H1 (cell line): ENCODE results near the gene RESP18. TPM values are rescaled to one million over a fixed set of nuclear protein-coding genes. Genes with fewer than 3 reads are reported as not detected.

ENCODE experiments used
- CTCF ChIA-PET: fragments of 300-600 bp; sonication (Branson Sonifier 250); formaldehyde crosslinking; loops from one replicate; lab custom pipeline; 2021; ENCODE audit not compliant: partially characterized antibody; lab: Charles Lee
- POLR2A ChIA-PET: fragments of 300-600 bp; sonication (Branson Sonifier 250); formaldehyde crosslinking; loops from one replicate; lab custom pipeline; 2021; ENCODE audit warnings: inconsistent platforms; ENCODE audit not compliant: partially characterized antibody; lab: Charles Lee
- DNase-seq, 2 experiments: peaks; one replicate each; pipeline versions ENCODE4 v3.0.0 to v3.0.0-alpha.2; 2010 to 2022; ENCODE audit warnings: low spot score in 2 of 2, low read depth in 1 of 2, mixed read lengths in 1 of 2
- FAIRE-seq: peaks from 2 replicates; lab custom pipeline; 2011; peaks lifted over from hg19 to GRCh38; lab: Jason Lieb, UNC
- H2AFZ ChIP-seq: 2 replicates; pipeline ENCODE4 v1.8.1; 2012; ENCODE audit warnings: low read length, inconsistent platforms
- H2AK5ac ChIP-seq: 2 replicates; pipeline ENCODE4 v1.6.1; 2013; ENCODE audit warnings: low read depth, low read length
- H2BK120ac ChIP-seq: replicated peaks from 2 replicates; pipeline ENCODE3; 2013; ENCODE audit warnings: low read depth, low read length, inconsistent platforms
- H2BK12ac ChIP-seq: 2 replicates; pipeline ENCODE4 v1.6.1; 2013; ENCODE audit warnings: low read depth, low read length
- H2BK15ac ChIP-seq: 2 replicates; pipeline ENCODE4 v1.6.1; 2013; ENCODE audit warnings: low read length
- H2BK20ac ChIP-seq: 2 replicates; pipeline ENCODE4 v1.6.1; 2013; ENCODE audit warnings: low read length
- H2BK5ac ChIP-seq: 2 replicates; pipeline ENCODE4 v1.6.1; 2013; ENCODE audit warnings: low read depth, low read length
- H3K14ac ChIP-seq: 2 replicates; pipeline ENCODE4 v1.6.1; 2013; ENCODE audit warnings: inconsistent platforms; ENCODE audit not compliant: insufficient read length
- H3K18ac ChIP-seq: 2 replicates; pipeline ENCODE4 v1.6.1; 2013; ENCODE audit warnings: low read length; ENCODE audit errors: extremely low read depth
- H3K23ac ChIP-seq: 2 replicates; pipeline ENCODE4 v1.6.1; 2013; ENCODE audit warnings: inconsistent platforms; ENCODE audit not compliant: insufficient read length
- H3K23me2 ChIP-seq: 2 replicates; pipeline ENCODE4 v1.6.1; 2013; ENCODE audit warnings: low read depth, low read length
- H3K27ac ChIP-seq: 2 replicates; pipeline ENCODE4 v1.6.1; 2011; ENCODE audit warnings: low read depth, low read length, inconsistent platforms
- H3K27me3 ChIP-seq, 4 experiments: replicated peaks in 1 of 4; 1 replicate in 1 of 4; 2 replicates in 3 of 4; pipeline versions ENCODE4 v1.6.1 to v1.8.1; 2011 to 2013; ENCODE audit warnings: low read length in 3 of 4, mild to moderate bottlenecking in 3 of 4, inconsistent platforms in 2 of 4, mixed read lengths in 2 of 4, moderate library complexity in 1 of 4; ENCODE audit not compliant: control insufficient read depth in 3 of 4, insufficient read depth in 3 of 4; ENCODE audit errors: extremely low read depth in 1 of 4
- H3K36me3 ChIP-seq, 4 experiments: 2 replicates each; pipeline versions ENCODE4 v1.6.1 to v1.8.1; 2011 to 2013; ENCODE audit warnings: mild to moderate bottlenecking in 4 of 4, low read length in 3 of 4, moderate library complexity in 2 of 4, control low read depth in 1 of 4, inconsistent platforms in 1 of 4; ENCODE audit not compliant: insufficient read depth in 4 of 4, control insufficient read depth in 2 of 4
- H3K4ac ChIP-seq: replicated peaks from 2 replicates; pipeline ENCODE3; 2013; ENCODE audit warnings: low read length, low read depth, mixed read lengths, inconsistent platforms; ENCODE audit not compliant: insufficient read length
- H3K4me1 ChIP-seq, 4 experiments: replicated peaks in 1 of 4; 1 replicate in 1 of 4; 2 replicates in 3 of 4; pipeline versions ENCODE4 v1.6.1 to v1.8.1; 2011 to 2013; ENCODE audit warnings: low read length in 3 of 4, inconsistent platforms in 2 of 4, mixed read lengths in 1 of 4; ENCODE audit not compliant: insufficient read depth in 4 of 4, control insufficient read depth in 3 of 4
- H3K4me2 ChIP-seq, 2 experiments: 2 replicates each; pipeline versions ENCODE4 v1.6.1 to v1.8.1; 2011 to 2013; ENCODE audit warnings: low read depth in 2 of 2, low read length in 2 of 2, control low read depth in 1 of 2, inconsistent platforms in 1 of 2, mild to moderate bottlenecking in 1 of 2; ENCODE audit not compliant: insufficient read depth in 1 of 2
- H3K4me3 ChIP-seq, 4 experiments: fragments of 200-600, 300-600 bp in 1 of 4; sonication (generic), shearing (Covaris generic), sonication (Bioruptor Twin) in 1 of 4; 2 replicates each; pipeline versions ENCODE4 v1.5.1 to v1.8.1; 2011 to 2016; ENCODE audit warnings: low read length in 4 of 4, low read depth in 3 of 4, control low read depth in 2 of 4, inconsistent platforms in 2 of 4, mild to moderate bottlenecking in 2 of 4, mixed read lengths in 1 of 4, moderate library complexity in 1 of 4; ENCODE audit not compliant: insufficient read depth in 2 of 4; ENCODE audit errors: extremely low read depth in 1 of 4
- H3K56ac ChIP-seq: replicated peaks from 2 replicates; pipeline ENCODE3; 2013; ENCODE audit warnings: low read depth, mild to moderate bottlenecking, mixed read lengths, low read length, inconsistent platforms; ENCODE audit not compliant: insufficient read length
- H3K79me1 ChIP-seq: 2 replicates; pipeline ENCODE4 v1.6.1; 2013; ENCODE audit warnings: low read depth, low read length, control low read depth
- H3K79me2 ChIP-seq, 2 experiments: 2 replicates each; pipeline versions ENCODE4 v1.6.1 to v1.8.1; 2012 to 2013; ENCODE audit warnings: low read length in 2 of 2, mild to moderate bottlenecking in 2 of 2, inconsistent platforms in 1 of 2; ENCODE audit not compliant: insufficient read depth in 2 of 2, control insufficient read depth in 1 of 2
- H3K9ac ChIP-seq, 4 experiments: replicated peaks in 1 of 4; 1 replicate in 1 of 4; 2 replicates in 3 of 4; pipeline versions ENCODE4 v1.6.1 to v1.8.1; 2011 to 2013; ENCODE audit warnings: low read depth in 3 of 4, low read length in 3 of 4, control low read depth in 2 of 4, mild to moderate bottlenecking in 2 of 4, moderate library complexity in 2 of 4, inconsistent platforms in 1 of 4; ENCODE audit errors: extremely low read depth in 1 of 4
- H3K9me3 ChIP-seq, 2 experiments: 2 replicates each; pipeline versions ENCODE4 v1.6.1 to v1.8.1; 2012 to 2013; ENCODE audit warnings: mild to moderate bottlenecking in 2 of 2, moderate library complexity in 2 of 2, control low read depth in 1 of 2, inconsistent platforms in 1 of 2, low read depth in 1 of 2, low read length in 1 of 2, mixed read lengths in 1 of 2; ENCODE audit not compliant: insufficient read depth in 2 of 2
- H4K20me1 ChIP-seq, 2 experiments: replicated peaks in 1 of 2; 2 replicates each; pipeline versions ENCODE3 to v1.8.1; 2011 to 2013; ENCODE audit warnings: inconsistent platforms in 2 of 2, low read length in 2 of 2, mild to moderate bottlenecking in 1 of 2; ENCODE audit not compliant: insufficient read depth in 2 of 2, control insufficient read depth in 1 of 2
- H4K5ac ChIP-seq: 2 replicates; pipeline ENCODE4 v1.6.1; 2013; ENCODE audit warnings: low read length, low read depth, mixed read lengths, inconsistent platforms; ENCODE audit not compliant: insufficient read length
- H4K8ac ChIP-seq: 2 replicates; pipeline ENCODE4 v1.8.0; 2013; ENCODE audit warnings: mild to moderate bottlenecking, moderate library complexity, low read length, inconsistent platforms; ENCODE audit not compliant: insufficient read depth; ENCODE audit errors: extremely low read depth
- H4K91ac ChIP-seq: replicated peaks from 2 replicates; pipeline ENCODE3; 2013; ENCODE audit warnings: low read length, mixed read lengths, inconsistent platforms; ENCODE audit not compliant: insufficient read length
- CBX8 ChIP-seq: fragments of 300-800, 300-1000 bp; sonication (generic); IDR thresholded peaks from 2 replicates; pipeline ENCODE4 v1.7.1; 2016; ENCODE audit warnings: low read depth, low read length, borderline replicate concordance
- CHD1 ChIP-seq: IDR thresholded peaks from 2 replicates; pipeline ENCODE4 v1.6.1; 2012; ENCODE audit warnings: low read depth, low read length, improper control_type of control experiment
- CTBP2 ChIP-seq: IDR thresholded peaks from 2 replicates; pipeline ENCODE4 v1.7.0; 2011; ENCODE audit warnings: borderline replicate concordance, mild to moderate bottlenecking, moderate library complexity, mixed read lengths, low read length; ENCODE audit not compliant: insufficient read depth, insufficient read length
- EGR1 ChIP-seq: IDR thresholded peaks from 2 replicates; pipeline ENCODE4 v1.6.1; 2011; ENCODE audit warnings: low read depth, low read length, borderline replicate concordance
- HDAC6 ChIP-seq: IDR thresholded peaks from one replicate; pipeline ENCODE4 v1.7.1; 2012; ENCODE audit warnings: low read depth, mild to moderate bottlenecking, inconsistent platforms, low read length, moderate library complexity
- POLR2A ChIP-seq, 2 experiments: IDR thresholded peaks; 1 replicate in 1 of 2; 2 replicates in 1 of 2; pipeline ENCODE4 v1.6.1; 2011; ENCODE audit warnings: low read depth in 2 of 2, low read length in 2 of 2, mild to moderate bottlenecking in 2 of 2; ENCODE audit errors: control extremely low read depth in 1 of 2
- POU5F1 ChIP-seq: IDR thresholded peaks from 2 replicates; pipeline ENCODE4 v1.6.1; 2011; ENCODE audit warnings: low read depth, mild to moderate bottlenecking, low read length, moderate library complexity
- RNF2 ChIP-seq: fragments of 200-900, 300-1000 bp; sonication (generic); IDR thresholded peaks from 2 replicates; pipeline ENCODE4 v1.7.1; 2016; ENCODE audit warnings: borderline replicate concordance, low read depth, mild to moderate bottlenecking, antibody characterized with exemption, low read length; ENCODE audit not compliant: poor library complexity, severe bottlenecking; ENCODE audit errors: missing control alignments
- TAF1 ChIP-seq: IDR thresholded peaks from 2 replicates; pipeline ENCODE4 v1.6.1; 2011; ENCODE audit warnings: mild to moderate bottlenecking, low read depth, low read length
- TAF7 ChIP-seq: optimal IDR thresholded peaks from 2 replicates; pipeline ENCODE3; 2011; ENCODE audit warnings: low read depth, mild to moderate bottlenecking, inconsistent platforms, low read length, moderate library complexity, borderline replicate concordance
- TEAD4 ChIP-seq: IDR thresholded peaks from 2 replicates; pipeline ENCODE4 v1.6.1; 2012; ENCODE audit warnings: low read depth, low read length, inconsistent platforms, mixed read lengths
- WGBS, 2 experiments: shearing (Covaris generic) in 1 of 2; methylation state at CpG; one replicate each; pipeline versions ENCODE4 v1.1.6 to v1.1.7; 2013 to 2015; ENCODE audit warnings: low lambda C conversion rate in 2 of 2, mixed read lengths in 2 of 2, inconsistent platforms in 1 of 2, low coverage in 1 of 2, missing lambda C conversion rate in 1 of 2; ENCODE audit not compliant: insufficient replicate concordance in 2 of 2, insufficient coverage in 1 of 2, insufficient read length in 1 of 2; ENCODE audit errors: extremely low coverage in 1 of 2, missing lambda C conversion rate in 1 of 2; 5-methylcytosine and 5-hydroxymethylcytosine counted together
- polyA plus RNA-seq, 7 experiments: library from polyadenylated mRNA; depleted of rRNA in 3 of 7; stranded (reverse) in 5 of 7; unstranded in 2 of 7; fragments of >200 nt in 5 of 7; fragments of 200-250 nt in 2 of 7; gene quantifications; 1 replicate in 5 of 7; 2 replicates in 1 of 7; 4 replicates in 1 of 7; pipeline versions ENCODE4 v1.2.1 to v1.2.3, GENCODE V29; 2011 to 2013; ENCODE audit warnings: missing spikeins in 2 of 7, mixed read lengths in 2 of 7
- total RNA-seq: library from RNA; stranded (reverse); fragmentation: NEBNext Ultra II Directional; extraction: Animal tissue kit (Norgen Biotek cat#: 25700); gene quantifications from 2 replicates; pipeline ENCODE4 v1.2.1, GENCODE V29; 2021

Gene RESP18
- total and polyA plus RNA-seq, 2 of the 8 experiments (the other 6 are each of a cell fraction or from before 2014, with no cell fraction given) = not detected

DNA sequence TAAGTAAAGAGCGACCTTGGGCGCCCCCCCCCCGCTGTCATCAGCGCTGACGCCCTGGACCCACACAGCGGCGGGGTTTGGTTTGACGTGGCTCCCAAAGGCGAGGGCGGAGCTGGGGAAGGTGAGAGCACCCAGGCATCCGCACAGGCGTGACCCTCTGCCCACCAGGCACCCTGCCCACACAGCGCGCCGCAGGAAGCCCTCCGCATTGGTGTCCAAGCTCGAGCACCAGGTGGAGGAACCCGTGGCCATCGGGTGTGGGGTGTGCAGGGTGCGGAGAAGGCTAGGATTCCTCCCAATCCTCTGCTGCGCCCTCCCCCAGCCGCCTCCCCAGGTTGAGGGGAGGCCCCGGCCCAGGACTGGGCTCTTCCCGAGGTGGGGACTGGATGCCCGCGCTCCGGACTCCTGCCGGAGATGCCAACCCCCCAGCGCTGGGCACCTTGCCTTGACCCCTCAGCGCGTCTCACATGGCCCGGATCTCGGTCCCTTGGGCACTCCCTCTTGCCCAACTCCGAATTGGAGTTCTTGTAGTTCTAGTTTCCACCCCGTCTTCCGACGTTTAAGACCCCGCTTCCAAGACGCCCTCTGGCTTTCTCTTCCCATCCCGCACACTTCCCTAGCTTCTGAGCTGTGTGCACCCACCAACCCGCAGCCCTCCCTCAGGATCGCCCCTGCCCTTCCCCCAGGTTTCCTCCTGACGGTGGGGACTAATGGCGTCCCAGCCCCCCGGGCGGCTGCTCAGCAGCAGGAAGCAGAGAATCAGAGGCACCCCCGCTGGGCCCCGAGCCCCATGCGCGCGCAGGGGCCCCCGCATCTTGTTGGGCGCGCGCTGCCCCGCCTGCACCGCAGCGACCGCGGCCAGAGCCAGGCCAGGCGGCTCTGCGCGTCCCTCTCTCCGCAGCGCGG, 25.9 kb upstream of the RESP18 start:
- Histone ChIP-seq H3K4me3 (peak overlapping the region; percentile 45 to 76 (median 58)), H3K4ac (no peak overlapping the region), H4K5ac (no peak overlapping the region), H3K18ac (no peak overlapping the region), H2BK5ac (no peak overlapping the region), H3K27me3 (peaks cover 13 to 42% (median 34%) of the 10 kb centered on the region in 4 experiments), H2AFZ (peak overlapping the region; percentile 70), H4K8ac (peak overlapping the region; percentile 12; the same call in 1 of the 2 replicates), H3K23ac (no peak overlapping the region), H3K36me3 (no peaks in the 10 kb centered on the region), H4K20me1 (peaks cover 0 to 4% of the 10 kb centered on the region in 2 experiments), H2BK120ac (no peak overlapping the region), H3K79me1 (no peaks in the 10 kb centered on the region), H3K27ac (no peak overlapping the region), H2AK5ac (no peak overlapping the region), H3K14ac (no peak overlapping the region), H2BK12ac (no peak overlapping the region), H3K23me2 (peaks cover 11% of the 10 kb centered on the region; the same call in 1 of the 2 replicates), H3K56ac (no peak overlapping the region), H2BK20ac (no peak overlapping the region), H3K9ac (no peak overlapping the region; a peak in 1 of 7 replicates), H3K9me3 (no peaks in the 10 kb centered on the region), H3K4me2 (peak overlapping the region; percentile 76 to 99), H3K4me1 (peaks cover 0 to 9% (median 3%) of the 10 kb centered on the region in 4 experiments; a peak in 3 of 7 replicates), H3K79me2 (no peaks in the 10 kb centered on the region), H2BK15ac (no peak overlapping the region), H4K91ac (no peak overlapping the region)
- ChIA-PET CTCF (interaction anchor here (0.7 to 2.0 kb wide), 8 partner anchors 8 to 115 kb away, joined by 3 to 7 read pairs (median 4); no protein-coding TSS in a partner anchor), POLR2A (interaction anchor here (0.9 kb wide), 1 partner anchor 24 kb away, joined by 4 read pairs; no protein-coding TSS in a partner anchor)
- no peak for FAIRE-seq
- DNase-seq = peak in 1 of 2 experiments; percentile 60
- 11% methylated on average over 40 of the region's 66 CpGs; no CpG with 5 or more reads in 1 of the 2 experiments for WGBS, 2 experiments
- TF ChIP-seq POU5F1 = no peak
- no peak for TF ChIP-seq TEAD4
- TF ChIP-seq CHD1 = no peak
- no peak for TF ChIP-seq HDAC6
- TF ChIP-seq EGR1 = no peak
- TF ChIP-seq TAF1 = no peak
- no peak for TF ChIP-seq TAF7
- TF ChIP-seq RNF2 = no peak
- no peak for TF ChIP-seq CTBP2
- no peak for TF ChIP-seq CBX8
- TF ChIP-seq POLR2A (IDR thresholded peaks at IDR 0.05; ENCODE audit: control extremely low read depth in 1 of 2, low read depth in 2 of 2, low read length in 2 of 2) = no peak
